ENCODE data around the gene LIN54.

- no peak for TF ChIP-seq CTCF (conservative IDR thresholded peaks at IDR 0.05)
- TF ChIP-seq ZFX (IDR thresholded peaks at IDR 0.05) = no peak
Measured at GRCh38 chr4:82890528-82890900, 120.1 kb downstream of the LIN54 start.

Data from C4-2B (cell line).